Transverse colon (tissue), 4 donors: Measurements from ENCODE around the gene TMEM50B.

Source experiments
- EP300 ChIP-seq: sonication (generic); formaldehyde crosslinking; IDR thresholded peaks from one replicate; pipeline ENCODE4 v1.6.1; 2017; ENCODE audit warnings: antibody characterized with exemption, low read depth
- POLR2A ChIP-seq: fragments of 450-650 bp; IDR thresholded peaks from one replicate; pipeline ENCODE4 v1.6.1; 2016; ENCODE audit warnings: antibody characterized with exemption, mild to moderate bottlenecking, moderate library complexity
- POLR2AphosphoS5 ChIP-seq, 3 donors: sonication (generic); formaldehyde crosslinking; IDR thresholded peaks; one replicate each; pipeline ENCODE4 v1.6.1; 2016; ENCODE audit warnings: antibody characterized with exemption in 3 of 3
- TF ChIP-seq, protein P1 (sequence below), 5 experiments: fragments of 200-600 bp in 3 of 5; fragments of 450-650 bp in 2 of 5; sonication (generic) in 3 of 5; IDR thresholded peaks; 1 replicate in 2 of 5; 2 replicates in 3 of 5; pipeline ENCODE4 v1.5.1; 2016 to 2017; ENCODE audit warnings: antibody characterized with exemption in 5 of 5, inconsistent platforms in 3 of 5, mild to moderate bottlenecking in 2 of 5, moderate library complexity in 1 of 5

DNA sequence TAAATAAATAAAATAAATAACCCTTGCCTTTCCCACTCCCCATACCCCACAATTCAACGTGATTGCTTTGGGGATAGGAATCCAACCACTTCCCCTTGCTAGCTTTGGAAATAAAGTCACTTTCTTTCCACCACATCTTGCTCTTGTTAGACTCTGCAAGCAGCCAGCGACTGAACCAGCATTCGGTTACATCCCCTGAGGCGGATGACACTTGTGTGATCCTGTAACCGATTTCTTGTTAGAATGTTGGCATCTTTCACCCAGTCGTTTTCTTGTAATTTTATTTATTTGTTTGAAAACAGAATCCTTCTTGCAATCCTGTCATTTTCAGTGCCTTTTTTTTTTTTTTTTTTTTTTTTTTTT lies 78.2 kb downstream of the TMEM50B start:
- TF ChIP-seq, protein P1, sequence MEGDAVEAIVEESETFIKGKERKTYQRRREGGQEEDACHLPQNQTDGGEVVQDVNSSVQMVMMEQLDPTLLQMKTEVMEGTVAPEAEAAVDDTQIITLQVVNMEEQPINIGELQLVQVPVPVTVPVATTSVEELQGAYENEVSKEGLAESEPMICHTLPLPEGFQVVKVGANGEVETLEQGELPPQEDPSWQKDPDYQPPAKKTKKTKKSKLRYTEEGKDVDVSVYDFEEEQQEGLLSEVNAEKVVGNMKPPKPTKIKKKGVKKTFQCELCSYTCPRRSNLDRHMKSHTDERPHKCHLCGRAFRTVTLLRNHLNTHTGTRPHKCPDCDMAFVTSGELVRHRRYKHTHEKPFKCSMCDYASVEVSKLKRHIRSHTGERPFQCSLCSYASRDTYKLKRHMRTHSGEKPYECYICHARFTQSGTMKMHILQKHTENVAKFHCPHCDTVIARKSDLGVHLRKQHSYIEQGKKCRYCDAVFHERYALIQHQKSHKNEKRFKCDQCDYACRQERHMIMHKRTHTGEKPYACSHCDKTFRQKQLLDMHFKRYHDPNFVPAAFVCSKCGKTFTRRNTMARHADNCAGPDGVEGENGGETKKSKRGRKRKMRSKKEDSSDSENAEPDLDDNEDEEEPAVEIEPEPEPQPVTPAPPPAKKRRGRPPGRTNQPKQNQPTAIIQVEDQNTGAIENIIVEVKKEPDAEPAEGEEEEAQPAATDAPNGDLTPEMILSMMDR (IDR thresholded peaks at IDR 0.05), result no peak
- no peak for TF ChIP-seq POLR2AphosphoS5 (IDR thresholded peaks at IDR 0.05)
- no peak for TF ChIP-seq POLR2A
- TF ChIP-seq EP300, result no peak
